Memory B cell (primary cell): ENCODE results near the gene CBFA2T2.
"Not testable (repeated sequence)": the region's sequence is repeated elsewhere in the genome, so short reads cannot be mapped to it uniquely, and the experiment has no call there.

Experiments used
- ATAC-seq: fragments of 150-1000 bp; cut with Tn5 transposase; 2 replicates; pipeline ENCODE4 v1.10.0; 2021; ENCODE audit warnings: low read depth, mild to moderate bottlenecking, moderate library complexity
- DNase-seq, 2 donors: peaks; one replicate each; pipeline ENCODE4 v3.0.0; 2022; ENCODE audit warnings: low spot score in 2 of 2
- H3K27ac Mint-ChIP-seq: one replicate; pipeline ENCODE4 v1.8.0; 2022; ENCODE audit warnings: mild to moderate bottlenecking, moderate library complexity, mixed read lengths
- H3K27me3 Mint-ChIP-seq: one replicate; pipeline ENCODE4 v1.8.0; 2022; ENCODE audit warnings: mixed read lengths
- H3K36me3 Mint-ChIP-seq: one replicate; pipeline ENCODE4 v1.8.0; 2022; ENCODE audit warnings: mild to moderate bottlenecking, mixed read lengths
- H3K4me1 Mint-ChIP-seq: one replicate; pipeline ENCODE4 v1.8.0; 2022; ENCODE audit warnings: mixed read lengths
- H3K4me3 Mint-ChIP-seq: one replicate; pipeline ENCODE4 v1.8.0; 2022; ENCODE audit warnings: mild to moderate bottlenecking, moderate library complexity, mixed read lengths
- H3K9me3 Mint-ChIP-seq: one replicate; pipeline ENCODE4 v1.8.0; 2022; ENCODE audit warnings: mixed read lengths

The CBFA2T2 gene

DNA sequence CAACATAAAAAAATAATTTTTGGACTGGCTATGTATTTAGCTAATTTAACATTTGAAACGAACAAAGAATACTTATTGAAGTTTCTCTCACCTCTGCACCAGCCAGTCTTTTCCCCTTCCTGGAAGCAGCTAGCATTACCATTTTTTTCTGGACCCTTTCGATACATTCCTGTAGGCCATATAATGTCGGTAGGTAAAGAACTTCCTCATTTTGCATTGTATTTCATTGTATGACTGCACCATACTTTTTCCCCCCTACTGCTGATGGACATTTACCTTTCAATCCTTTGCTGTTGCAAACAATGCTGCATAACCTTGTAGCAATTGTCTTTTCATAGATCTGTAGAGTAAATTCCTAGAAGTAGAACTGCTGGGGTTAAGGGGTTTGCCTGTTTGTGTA, 17.6 kb downstream of the CBFA2T2 start:
- Mint-ChIP-seq H3K36me3 (peaks cover 12% of the 10 kb centered on the region), H3K4me3 (no peak overlapping the region), H3K4me1 (peaks cover 28% of the 10 kb centered on the region), H3K9me3 (peaks cover 1% of the 10 kb centered on the region), H3K27ac (no peak overlapping the region), H3K27me3 (no peaks in the 10 kb centered on the region)
- no peak for DNase-seq
- no peak for ATAC-seq

DNA sequence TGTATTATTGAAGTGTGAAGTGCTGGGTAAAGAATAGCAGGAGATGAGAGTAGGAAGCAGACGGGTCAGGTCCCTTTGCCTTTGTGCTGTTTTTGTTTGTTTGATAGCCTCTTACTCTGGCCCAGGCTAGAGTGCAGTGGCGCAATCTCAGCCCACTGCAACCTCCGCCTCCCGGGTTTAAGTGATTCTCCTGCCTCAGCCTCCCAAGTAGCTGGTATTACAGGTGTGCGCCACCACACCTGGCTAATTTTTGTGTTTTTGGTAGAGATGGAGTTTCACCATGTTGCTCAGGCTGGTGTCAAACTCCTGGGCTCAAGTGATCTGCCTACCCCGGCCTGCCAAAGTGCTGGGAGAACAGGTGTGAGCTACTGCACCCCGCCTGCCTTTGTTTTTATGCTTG, 18.1 kb downstream of the CBFA2T2 start:
- not testable (repeated sequence) for DNase-seq, H3K9me3 Mint-ChIP-seq, H3K27me3 Mint-ChIP-seq, ATAC-seq, H3K4me3 Mint-ChIP-seq, H3K27ac Mint-ChIP-seq
- peaks cover 12% of the 10 kb centered on the region for H3K36me3 Mint-ChIP-seq
- peaks cover 30% of the 10 kb centered on the region for H3K4me1 Mint-ChIP-seq

DNA sequence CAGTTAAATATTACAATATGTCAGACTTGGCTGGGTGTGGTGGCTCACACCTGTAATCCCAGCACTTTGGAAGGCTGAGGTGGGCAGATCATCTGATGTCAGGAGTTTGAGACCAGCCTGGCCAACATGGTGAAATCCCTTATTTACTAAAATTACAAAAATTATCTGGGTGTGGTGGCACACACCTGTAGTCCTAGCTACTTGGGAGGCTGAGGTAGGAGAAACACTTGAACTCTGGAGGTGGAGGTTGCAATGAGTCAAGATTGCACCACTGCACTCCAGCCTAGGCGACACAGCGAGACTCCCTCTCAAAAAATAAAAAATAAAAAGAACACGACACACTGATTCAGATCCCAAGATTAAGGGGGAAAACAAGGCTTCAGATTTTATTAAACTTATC, 19.2 kb downstream of the CBFA2T2 start:
- not testable (repeated sequence) for H3K9me3 Mint-ChIP-seq, H3K4me3 Mint-ChIP-seq, H3K27me3 Mint-ChIP-seq, ATAC-seq, H3K27ac Mint-ChIP-seq, DNase-seq
- Mint-ChIP-seq H3K4me1 (peaks cover 27% of the 10 kb centered on the region), H3K36me3 (peaks cover 12% of the 10 kb centered on the region)

DNA sequence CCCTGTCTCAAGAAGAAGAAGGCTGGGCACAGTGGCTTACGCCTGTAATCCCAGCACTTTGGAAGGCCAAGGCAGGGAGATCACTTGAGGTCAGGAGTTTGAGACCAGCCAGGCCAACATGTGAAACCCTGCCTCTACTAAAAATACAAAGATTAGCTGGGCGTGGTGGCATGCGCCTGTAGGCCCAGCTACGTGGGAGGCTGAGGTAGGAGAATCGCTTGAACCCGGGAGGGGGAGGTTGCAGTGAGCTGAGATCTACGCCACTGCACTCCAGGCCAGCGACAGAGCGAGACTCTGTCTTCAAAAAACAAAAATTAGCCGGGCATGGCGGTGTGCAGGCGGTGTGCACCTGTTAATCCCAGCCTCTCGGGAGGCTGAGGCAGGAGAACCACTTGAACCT, 22.0 kb downstream of the CBFA2T2 start:
- not testable (repeated sequence) for ATAC-seq, H3K27me3 Mint-ChIP-seq, H3K27ac Mint-ChIP-seq, H3K9me3 Mint-ChIP-seq, H3K4me3 Mint-ChIP-seq, DNase-seq
- Mint-ChIP-seq H3K36me3 (peaks cover 12% of the 10 kb centered on the region), H3K4me1 (peaks cover 28% of the 10 kb centered on the region)

DNA sequence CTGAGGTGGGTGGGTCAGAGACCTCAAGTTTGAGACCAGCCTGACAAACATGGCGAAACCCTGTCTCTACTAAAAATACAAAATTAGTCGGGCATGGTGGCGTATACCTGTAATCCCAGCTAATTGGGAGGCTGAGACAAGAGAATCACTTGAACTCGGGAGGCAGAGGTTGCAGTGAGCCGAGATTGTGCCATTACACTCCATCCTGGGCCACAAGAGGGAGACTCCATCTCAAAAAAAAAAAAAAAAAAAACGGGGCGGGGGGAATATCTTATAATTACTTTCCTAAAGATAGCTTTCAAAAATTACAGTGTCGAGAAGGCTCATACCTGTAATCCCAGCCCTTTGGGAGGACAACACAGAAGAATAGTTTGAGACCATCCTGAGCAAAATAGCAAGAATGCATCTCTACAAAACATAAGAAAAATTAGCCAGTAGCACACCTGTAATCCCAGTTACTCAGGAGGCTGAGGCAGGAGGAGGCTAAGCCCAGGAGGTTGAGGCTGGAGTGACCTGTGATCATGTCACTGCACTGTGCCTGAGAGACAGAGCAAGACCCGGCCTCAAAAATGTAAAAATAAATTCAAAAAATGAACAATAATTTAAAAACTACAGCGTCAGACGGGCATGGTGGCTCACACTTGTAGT, 25.8 kb downstream of the CBFA2T2 start:
- no peak for ATAC-seq
- H3K4me3 Mint-ChIP-seq: no peak overlapping the region
- no peaks in the 10 kb centered on the region for H3K9me3 Mint-ChIP-seq
- DNase-seq: no peak
- H3K4me1 Mint-ChIP-seq: peaks cover 19% of the 10 kb centered on the region
- no peak overlapping the region for H3K27ac Mint-ChIP-seq
- no peaks in the 10 kb centered on the region for H3K27me3 Mint-ChIP-seq
- peaks cover 4% of the 10 kb centered on the region for H3K36me3 Mint-ChIP-seq

DNA sequence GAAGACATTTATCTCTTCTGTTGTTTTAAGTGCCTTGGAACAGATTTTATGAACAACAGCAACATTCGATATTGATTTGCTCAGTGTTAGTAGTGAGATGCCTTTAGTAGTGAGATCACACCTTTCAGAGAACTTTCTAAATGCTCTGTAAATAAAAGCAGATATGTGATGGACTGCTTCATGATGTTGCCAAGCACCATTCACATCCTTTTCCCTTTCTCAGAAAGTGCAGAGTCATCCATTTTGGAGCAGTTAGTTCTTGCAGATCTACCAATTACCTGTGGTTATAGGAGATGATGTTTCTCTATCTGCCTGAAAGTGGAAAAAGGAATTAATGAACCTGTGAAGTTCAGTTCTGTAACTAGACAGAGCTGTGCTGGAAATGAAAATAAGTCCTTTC, 27.0 kb downstream of the CBFA2T2 start:
- no peak for ATAC-seq
- no peak overlapping the region for H3K27ac Mint-ChIP-seq

DNA sequence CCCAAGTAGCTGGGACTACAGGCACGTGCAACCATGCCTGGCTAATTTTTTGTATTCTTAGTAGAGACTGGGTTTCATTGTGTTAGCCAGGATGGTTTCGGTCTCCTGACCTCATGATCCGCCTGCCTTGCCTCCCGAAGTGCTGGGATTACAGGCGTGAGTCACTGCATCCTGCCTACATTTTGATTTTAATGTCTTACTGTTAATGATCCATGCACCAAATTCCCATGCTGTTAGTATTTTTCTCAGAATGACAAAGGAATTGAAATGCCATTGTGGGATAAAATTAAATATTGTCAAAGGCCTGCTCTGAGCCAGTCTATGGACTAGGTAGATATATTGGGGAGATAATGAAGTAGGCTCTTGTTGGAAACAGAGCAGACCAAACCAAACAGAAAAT, 28.2 kb downstream of the CBFA2T2 start:
- Mint-ChIP-seq H3K4me1 (peaks cover 26% of the 10 kb centered on the region), H3K9me3 (no peaks in the 10 kb centered on the region), H3K36me3 (peaks cover 4% of the 10 kb centered on the region), H3K4me3 (no peak overlapping the region), H3K27ac (no peak overlapping the region), H3K27me3 (no peaks in the 10 kb centered on the region)
- ATAC-seq (no peak), DNase-seq (no peak)

More for the DNA sequence above, 27.0 kb downstream of the CBFA2T2 start:
- no peaks in the 10 kb centered on the region for H3K9me3 Mint-ChIP-seq
- H3K36me3 Mint-ChIP-seq: peaks cover 4% of the 10 kb centered on the region
- DNase-seq: no peak
- H3K4me3 Mint-ChIP-seq: no peak overlapping the region
- no peaks in the 10 kb centered on the region for H3K27me3 Mint-ChIP-seq
- H3K4me1 Mint-ChIP-seq: peaks cover 26% of the 10 kb centered on the region

DNA sequence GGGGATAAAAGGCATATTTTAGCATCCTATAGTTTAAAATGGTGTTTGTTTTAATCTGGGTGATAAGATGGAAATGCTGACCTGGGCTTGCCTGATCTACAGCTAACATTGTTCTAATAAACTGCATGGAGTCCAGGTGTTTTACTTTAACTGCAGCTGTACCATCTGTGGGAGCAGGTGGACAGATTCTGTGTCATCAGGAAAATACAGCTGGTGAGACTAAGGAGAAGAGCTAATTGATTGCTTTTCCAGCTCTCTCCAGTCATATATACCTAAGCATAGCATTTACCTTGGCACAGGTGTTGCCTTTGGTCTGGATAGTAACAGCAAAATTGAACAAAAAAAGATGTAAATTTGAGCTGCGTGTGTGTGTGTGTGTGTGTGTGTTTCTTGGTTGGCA, 31.6 kb downstream of the CBFA2T2 start:
- peaks cover 24% of the 10 kb centered on the region for H3K4me1 Mint-ChIP-seq
- no peaks in the 10 kb centered on the region for H3K9me3 Mint-ChIP-seq
- ATAC-seq (no peak), DNase-seq (no peak)
- no peaks in the 10 kb centered on the region for H3K27me3 Mint-ChIP-seq
- peaks cover 6% of the 10 kb centered on the region for H3K36me3 Mint-ChIP-seq
- H3K4me3 Mint-ChIP-seq: no peak overlapping the region
- H3K27ac Mint-ChIP-seq: peak overlapping the region; percentile 50

DNA sequence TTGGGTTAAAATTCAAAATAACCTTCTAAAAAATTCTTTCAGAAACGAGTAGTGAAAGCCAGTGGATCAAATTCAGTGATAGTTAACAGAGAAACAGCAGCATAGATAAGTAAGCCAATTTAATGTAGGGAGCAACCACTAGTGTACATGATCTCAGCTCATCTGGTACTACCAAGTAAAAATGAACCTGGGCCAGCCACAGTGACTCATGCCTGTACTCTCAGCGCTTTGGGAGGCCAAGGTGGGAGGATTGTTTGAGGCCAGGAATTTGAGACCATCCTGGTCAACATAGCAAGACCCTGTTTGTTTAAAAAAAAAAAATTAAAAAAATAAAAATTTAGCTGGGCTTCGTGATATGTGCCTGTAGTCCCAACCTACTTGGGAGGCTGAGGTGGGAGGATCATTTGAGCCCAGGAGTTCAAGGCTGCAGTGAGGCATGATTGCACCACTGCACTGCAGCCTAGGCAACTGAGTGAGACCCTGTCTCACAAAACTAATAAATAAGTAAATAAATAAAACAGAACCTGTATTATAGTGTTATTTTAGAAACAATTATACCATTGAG, 32.4 kb downstream of the CBFA2T2 start:
- H3K36me3 Mint-ChIP-seq: peaks cover 6% of the 10 kb centered on the region
- no peak for ATAC-seq
- no peaks in the 10 kb centered on the region for H3K9me3 Mint-ChIP-seq
- peaks cover 23% of the 10 kb centered on the region for H3K4me1 Mint-ChIP-seq
- no peaks in the 10 kb centered on the region for H3K27me3 Mint-ChIP-seq
- no peak overlapping the region for H3K27ac Mint-ChIP-seq
- DNase-seq: no peak
- no peak overlapping the region for H3K4me3 Mint-ChIP-seq

DNA sequence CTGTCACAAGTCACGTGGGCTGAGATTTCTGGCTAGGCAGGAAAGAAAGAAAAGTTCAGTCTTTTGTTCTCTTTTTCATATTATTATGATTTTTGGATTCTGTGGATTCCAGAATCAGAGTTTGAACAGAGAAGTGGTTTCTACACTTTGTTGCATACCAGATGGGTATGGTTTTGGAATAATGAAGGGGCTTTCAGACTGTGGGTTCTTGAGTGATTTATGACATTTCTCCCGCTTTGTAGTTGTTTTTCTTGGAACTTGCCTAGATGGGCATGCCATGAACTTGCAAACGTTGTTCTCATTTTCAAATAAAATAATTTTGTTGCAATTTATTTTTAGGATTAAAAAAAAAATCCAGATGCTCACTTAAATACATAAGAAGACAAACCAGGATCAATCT, 34.4 kb downstream of the CBFA2T2 start:
- DNase-seq (no peak), ATAC-seq (no peak)
- peak overlapping the region; percentile 28 for H3K27ac Mint-ChIP-seq
- H3K9me3 Mint-ChIP-seq: no peaks in the 10 kb centered on the region
- H3K4me1 Mint-ChIP-seq: peaks cover 26% of the 10 kb centered on the region
- peaks cover 8% of the 10 kb centered on the region for H3K36me3 Mint-ChIP-seq
- H3K4me3 Mint-ChIP-seq: no peak overlapping the region
- no peaks in the 10 kb centered on the region for H3K27me3 Mint-ChIP-seq

DNA sequence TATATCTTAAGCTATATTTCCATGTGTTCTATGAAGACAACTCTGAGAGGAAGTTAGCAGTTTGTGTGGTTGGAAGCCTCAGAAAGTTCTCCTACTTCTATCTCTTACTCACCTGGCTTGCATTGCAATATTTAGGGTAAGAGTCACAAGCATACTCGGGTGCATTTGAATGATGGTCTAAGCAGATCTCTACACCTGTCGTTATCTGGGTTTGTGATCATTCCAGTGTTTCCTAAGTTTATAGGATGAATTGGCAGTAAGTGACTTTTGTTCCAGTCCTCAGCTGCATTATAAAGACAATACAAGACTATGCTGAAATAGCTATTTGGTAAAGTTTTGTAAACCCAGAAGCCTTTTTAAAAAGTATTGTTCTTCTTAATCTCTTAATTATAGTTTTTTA, 36.9 kb downstream of the CBFA2T2 start:
- no peak overlapping the region for H3K4me3 Mint-ChIP-seq

DNA sequence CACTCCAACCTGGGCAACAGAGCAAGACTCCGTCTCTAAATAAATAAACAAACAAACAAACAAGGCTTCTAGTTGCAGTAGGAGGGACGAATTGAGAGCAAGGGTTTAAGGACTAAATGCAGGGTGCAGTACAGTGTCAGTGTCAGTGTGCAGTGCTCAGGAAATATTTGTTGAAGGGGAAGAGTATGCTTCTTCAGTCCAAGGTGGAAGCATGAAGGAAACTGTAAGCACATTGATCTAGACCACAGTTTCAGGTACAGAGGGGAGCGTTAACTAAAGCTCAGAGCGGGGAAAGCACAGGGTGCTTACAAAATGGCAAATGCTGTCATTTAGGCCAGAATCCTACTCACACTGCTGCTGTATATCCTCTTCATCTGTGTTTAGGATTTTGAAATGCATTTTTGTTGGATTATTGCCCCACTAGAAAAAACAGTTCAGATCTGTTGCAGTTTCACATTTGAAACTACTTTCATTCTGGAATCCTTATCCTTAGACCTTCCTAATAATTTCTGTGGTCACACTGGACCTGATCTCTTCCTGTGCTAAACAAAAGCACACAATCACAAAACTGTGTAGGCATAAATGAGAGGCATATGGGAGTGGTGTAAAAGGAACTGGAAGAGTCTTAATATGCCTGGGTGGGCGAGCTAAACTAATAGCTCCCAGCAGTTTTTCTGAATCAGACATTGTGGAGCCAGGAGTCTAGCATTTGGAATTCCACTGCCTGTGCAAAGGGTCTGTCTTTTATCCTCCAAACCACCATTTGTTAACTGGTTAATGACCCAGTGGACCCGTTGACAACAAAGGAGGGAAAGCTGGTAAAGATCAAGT, 41.4 kb downstream of the CBFA2T2 start:
- ATAC-seq (no peak), DNase-seq (no peak)
- Mint-ChIP-seq H3K9me3 (no peaks in the 10 kb centered on the region), H3K36me3 (peaks cover 6% of the 10 kb centered on the region), H3K4me3 (no peak overlapping the region), H3K4me1 (peaks cover 28% of the 10 kb centered on the region), H3K27ac (peak overlapping the region; percentile 67), H3K27me3 (no peaks in the 10 kb centered on the region)

More for the DNA sequence above, 36.9 kb downstream of the CBFA2T2 start:
- Mint-ChIP-seq H3K4me1 (peaks cover 20% of the 10 kb centered on the region), H3K36me3 (peaks cover 5% of the 10 kb centered on the region), H3K9me3 (no peaks in the 10 kb centered on the region), H3K27me3 (no peaks in the 10 kb centered on the region), H3K27ac (no peak overlapping the region)
- ATAC-seq: no peak
- no peak for DNase-seq

DNA sequence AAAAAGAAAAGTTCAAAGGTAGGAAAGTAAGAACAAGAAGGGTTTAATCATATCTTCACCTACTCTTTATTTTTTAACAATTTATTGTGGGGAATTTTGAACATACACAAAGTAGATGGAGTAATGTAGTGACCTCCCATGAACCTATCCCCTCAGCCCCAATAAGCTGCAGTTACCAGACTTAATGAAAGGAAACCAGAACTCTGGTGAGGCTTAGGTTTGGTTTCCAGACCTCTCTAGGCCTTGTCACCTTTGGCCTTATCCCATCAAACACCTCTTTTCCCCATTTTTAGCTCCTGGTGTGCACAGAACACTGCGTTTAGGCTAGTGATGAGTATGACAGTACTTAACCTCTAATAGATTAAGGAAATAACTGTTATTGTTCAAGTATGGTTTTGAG, 42.0 kb downstream of the CBFA2T2 start:
- DNase-seq (no peak), ATAC-seq (no peak)
- Mint-ChIP-seq H3K27me3 (no peaks in the 10 kb centered on the region), H3K36me3 (peaks cover 7% of the 10 kb centered on the region), H3K4me3 (no peak overlapping the region), H3K27ac (no peak overlapping the region), H3K9me3 (no peaks in the 10 kb centered on the region), H3K4me1 (peaks cover 26% of the 10 kb centered on the region)

DNA sequence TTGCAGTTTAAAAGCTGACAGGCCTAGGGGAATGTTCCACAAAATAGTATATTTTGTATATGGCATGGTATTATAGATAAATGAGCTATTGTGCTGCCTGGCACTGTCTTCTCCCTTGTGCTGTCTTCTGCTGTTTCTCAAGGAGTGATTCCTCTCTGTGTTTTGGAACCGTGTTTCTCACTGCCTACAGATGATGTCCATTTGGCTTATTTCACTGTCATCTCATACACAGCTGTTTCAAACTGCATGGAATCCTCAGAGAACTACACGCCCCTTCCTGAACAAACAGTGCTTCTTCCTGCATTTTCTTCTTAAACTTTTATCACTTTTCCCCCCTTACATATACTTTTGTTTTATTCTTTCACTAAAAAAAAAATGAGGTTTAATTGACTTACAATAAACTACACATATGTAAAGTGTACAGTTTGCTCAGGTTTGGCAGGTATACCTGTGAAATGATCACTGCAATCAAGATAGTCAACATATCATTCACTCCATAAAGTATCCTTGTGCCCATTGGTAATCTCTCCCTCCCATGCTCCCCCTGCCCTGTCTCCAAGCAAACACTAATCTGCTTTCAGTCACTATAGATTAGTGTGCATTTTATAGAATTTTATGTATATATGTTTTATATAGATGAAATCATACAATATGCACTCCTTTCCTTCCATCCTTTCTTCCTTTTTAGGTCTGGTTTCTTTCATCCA, 43.0 kb downstream of the CBFA2T2 start:
- H3K4me1 Mint-ChIP-seq: peaks cover 29% of the 10 kb centered on the region
- peaks cover 12% of the 10 kb centered on the region for H3K36me3 Mint-ChIP-seq
- no peaks in the 10 kb centered on the region for H3K27me3 Mint-ChIP-seq
- H3K4me3 Mint-ChIP-seq: no peak overlapping the region
- no peak for DNase-seq
- H3K9me3 Mint-ChIP-seq: no peaks in the 10 kb centered on the region
- no peak for ATAC-seq
- H3K27ac Mint-ChIP-seq: peak overlapping the region; percentile 55
